ENCODE data around the gene FOXF1.

The FOXF1 gene

DNA sequence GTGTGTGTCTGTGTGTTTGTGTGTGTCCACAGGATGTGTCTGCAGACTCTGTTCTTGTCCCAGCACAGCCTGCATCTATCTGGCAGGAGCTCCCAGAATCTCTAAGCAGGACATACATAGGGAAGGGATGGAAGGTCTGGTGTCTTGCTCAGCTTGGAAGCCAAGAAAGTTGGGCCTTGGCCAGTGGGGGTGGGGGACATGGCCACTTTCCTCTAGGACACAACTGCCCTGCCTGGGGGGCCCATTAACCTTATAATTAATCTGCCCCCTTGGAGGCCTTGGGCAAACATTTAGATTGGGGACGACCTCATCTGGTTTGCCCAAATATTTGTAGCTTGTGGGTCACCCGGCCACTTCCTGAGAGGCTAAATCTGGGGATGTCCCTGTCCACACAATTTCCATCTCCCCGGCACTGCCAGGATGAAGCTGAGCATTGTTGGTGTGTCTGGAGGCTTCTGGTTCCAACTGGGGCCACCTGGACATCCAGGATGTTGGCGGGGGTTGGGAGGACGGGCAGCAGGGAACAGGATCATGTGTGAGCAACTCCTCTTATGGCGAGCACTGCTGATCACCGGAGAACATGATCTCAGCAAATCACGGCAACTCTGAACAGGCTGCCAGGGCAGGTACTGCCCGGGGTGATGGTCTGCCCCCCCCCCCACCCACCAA lies 17.2 kb upstream of the FOXF1 start:
- DNase-seq, result no peak

DNA sequence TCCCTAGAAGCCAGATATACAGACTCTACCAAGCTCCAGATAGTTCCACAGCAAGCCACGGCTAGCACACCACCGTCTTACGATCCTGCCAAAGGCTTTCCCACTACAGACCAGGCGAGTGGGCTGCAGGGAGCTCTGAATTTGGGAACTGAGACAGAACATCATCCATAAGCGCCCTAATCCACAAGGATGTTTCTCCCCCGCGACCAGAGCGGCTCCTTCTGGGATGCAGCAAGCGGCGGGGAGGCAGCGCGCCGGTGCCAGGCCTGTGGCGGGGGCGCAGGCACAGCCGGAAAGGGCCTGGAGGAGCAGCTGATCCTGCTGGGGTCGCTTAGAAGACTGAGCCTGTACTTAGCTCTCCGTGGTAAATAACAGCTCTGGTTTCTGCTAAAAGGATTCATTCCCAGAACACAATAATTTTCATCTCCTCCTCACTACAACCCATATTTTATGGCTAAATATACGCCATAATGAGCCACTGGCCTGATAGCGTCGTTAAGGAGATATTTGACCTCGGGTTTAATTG lies 16.2 kb upstream of the FOXF1 start:
- DNase-seq, result no peak

DNA sequence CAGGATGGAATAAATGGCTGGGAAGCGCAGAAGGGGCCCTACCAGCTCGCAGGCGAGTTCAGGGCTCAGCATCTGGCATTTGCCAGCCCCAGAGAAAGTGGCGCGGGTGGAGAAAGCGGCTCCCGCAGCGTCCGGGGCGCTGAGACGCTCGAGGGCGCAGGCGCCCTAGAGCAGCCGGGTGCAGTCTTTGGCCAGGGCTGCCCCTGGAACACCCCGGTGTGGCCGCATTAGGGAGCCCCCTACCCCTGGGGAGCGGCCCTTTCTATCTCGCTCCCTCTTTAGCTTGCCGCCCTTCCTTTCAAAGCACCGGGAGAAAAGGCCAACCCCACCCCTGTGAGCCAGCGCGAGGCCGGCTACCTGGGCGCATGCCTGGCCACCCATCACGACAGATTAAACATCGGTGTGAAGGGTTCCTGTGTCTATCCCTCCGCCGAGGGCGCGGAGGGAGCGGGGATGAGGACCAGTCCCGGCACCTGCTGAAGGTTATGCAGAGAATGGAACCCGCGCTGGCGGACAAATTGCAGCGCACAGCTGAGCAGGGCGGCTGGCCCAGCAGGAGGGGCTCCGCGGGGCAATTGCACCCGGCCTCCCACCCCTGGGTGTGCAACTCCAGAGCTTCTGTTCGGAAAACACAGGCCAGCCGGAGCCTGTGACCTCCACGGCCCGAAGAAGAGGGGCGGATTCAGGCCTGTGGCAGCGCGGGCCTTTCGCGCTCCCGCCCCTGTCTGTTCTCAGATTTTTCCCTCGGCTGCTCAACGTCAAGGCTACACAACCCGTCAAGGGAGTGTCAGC lies 15.6 kb upstream of the FOXF1 start:
- no peak for DNase-seq

DNA sequence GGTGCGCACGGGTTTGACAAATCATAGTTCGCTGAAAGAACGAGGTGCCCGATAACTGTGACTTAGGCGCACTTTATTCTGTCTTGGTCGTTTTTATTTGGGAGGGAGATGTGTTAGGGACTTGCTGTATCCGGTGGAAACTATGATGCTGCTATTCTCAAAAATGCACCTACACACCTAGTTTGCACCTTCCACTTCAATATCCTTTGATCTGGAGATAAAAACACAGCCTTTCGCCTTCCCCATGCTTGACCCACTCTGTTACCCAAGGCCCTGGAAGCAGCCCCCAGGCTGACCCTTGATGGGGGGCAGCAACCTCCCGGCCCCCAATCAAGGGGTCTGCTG lies 15.0 kb upstream of the FOXF1 start:
- no peak for DNase-seq

DNA sequence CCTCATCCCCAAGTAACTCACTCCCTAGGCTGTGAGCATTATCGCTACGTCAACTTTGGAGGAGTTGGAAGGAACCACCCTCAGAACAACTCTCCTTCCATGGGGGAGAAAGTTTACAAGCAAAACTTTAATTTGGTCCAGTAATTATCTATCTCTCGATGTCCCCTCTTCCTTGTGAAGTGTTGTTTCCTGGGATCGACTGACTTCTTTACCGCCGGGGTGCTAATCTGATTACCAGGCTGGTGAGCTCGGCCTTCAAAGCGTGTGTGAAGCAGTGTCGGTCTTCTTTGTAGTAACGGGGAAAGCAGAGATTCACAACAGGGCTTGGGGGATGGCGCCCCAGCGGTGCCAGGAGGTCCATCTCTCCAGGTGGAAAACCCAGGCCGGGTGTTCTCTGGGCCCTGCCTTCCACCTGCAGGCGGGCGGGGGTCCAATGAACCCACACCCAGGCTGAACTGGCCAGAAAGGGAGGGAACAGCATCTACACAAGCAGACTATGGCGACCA lies 14.5 kb upstream of the FOXF1 start:
- DNase-seq, result no peak

DNA sequence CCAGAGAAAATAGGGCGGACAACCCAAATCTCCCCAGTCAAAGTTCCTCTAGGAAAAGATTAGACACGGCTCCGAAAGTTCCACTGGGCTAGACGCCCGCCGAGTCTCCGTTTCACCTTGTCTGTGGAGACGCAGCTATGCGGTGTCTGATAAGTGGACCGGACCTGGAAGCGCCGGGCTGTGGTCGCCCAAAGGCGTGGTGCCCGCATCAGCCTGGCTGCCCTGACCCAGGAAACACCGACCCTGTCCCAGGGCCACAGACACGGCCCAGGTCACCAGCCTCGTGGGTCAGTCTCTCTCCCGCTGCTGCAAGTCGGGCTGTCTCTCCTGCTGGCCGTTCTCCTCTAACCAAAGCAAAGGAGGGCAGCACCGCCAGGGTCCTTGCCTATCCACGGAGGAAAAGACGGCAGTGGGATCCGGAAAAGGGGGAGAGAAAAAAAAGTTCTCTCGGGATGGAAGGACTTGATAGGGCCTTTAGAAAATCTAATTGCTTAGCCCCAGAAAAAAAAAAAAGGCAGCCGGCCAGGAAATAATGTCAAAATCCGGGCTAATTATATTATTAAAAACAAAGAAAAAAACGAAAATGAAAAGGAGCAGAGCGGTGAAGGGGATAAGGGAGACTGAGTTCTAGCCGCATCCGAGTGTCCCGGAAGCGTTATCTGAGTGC lies 13.9 kb upstream of the FOXF1 start:
- no peak for DNase-seq

DNA sequence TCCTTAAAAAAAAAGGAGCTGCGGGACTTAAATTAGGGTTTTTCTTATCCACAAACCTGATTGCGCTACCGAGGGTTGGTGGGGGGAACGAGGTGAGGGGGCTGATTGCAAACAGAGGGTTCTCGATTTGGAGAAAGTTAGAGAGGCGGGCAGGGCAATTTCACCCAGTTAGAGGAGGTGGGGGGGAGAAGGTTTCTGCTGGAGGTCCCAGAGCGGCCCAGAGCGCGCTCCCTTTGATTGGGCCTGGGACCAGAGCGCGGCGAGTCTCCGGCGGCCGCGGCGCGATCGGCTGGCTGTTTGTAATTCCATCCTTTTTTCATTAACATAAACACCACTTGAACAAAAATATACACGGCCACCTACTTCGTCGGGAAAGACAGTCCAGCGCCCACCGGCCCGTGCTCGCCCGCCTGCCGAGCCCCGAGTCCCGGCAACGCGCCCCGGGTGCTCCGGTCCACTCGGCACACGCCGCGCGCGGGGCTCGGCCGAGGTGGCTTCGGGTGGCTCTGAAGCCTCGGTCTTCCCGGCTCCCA lies 13.3 kb upstream of the FOXF1 start:
- DNase-seq, result no peak

DNA sequence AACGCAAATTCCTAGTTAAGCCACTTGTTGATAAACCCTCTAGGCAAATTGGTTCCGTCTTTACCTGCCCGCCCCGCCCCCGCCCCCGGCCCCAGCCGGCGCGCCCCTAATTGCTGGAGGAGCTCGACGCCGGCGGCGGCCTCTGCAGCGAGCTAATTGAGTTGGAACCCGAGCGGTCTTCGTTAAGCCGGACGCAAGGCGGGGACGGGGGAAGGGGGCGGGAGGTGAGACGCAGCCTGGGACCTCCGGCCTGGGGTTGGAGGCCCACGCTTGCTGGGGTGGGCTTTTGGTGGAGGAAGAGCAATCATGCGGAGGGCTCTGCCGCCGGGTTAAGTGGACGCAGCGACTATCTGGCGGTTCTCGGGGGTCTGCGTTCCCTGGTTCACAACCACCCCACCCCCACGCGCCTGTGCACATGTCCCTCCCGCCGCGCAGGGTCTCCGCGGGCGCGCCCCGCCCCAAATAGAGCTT lies 12.7 kb upstream of the FOXF1 start:
- no peak for DNase-seq

DNA sequence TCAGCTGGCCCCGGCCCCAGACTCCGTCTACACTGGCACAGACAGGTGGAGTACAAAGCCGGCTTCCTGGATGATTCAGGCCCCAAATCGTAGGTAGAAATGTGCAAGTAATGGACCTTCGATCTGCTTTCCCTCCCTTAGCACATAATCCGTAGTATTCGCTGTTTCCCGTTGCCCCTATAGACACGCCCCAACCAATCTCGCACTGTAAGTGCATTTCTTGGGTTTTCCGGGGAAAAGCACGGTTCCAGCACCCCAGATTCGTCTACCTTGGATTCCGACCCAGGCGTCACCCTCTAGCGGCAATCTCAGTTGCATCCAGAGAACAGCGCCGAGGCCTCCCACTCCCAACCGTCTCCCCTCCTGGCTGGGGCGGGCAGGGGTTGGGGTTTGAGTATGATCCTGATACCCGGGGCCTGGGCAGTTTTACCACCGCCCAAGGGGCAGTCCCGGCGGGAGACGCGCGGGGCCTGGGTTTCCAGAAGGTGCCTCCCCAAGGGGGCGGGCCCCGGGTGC lies 12.1 kb upstream of the FOXF1 start:
- DNase-seq, result no peak

DNA sequence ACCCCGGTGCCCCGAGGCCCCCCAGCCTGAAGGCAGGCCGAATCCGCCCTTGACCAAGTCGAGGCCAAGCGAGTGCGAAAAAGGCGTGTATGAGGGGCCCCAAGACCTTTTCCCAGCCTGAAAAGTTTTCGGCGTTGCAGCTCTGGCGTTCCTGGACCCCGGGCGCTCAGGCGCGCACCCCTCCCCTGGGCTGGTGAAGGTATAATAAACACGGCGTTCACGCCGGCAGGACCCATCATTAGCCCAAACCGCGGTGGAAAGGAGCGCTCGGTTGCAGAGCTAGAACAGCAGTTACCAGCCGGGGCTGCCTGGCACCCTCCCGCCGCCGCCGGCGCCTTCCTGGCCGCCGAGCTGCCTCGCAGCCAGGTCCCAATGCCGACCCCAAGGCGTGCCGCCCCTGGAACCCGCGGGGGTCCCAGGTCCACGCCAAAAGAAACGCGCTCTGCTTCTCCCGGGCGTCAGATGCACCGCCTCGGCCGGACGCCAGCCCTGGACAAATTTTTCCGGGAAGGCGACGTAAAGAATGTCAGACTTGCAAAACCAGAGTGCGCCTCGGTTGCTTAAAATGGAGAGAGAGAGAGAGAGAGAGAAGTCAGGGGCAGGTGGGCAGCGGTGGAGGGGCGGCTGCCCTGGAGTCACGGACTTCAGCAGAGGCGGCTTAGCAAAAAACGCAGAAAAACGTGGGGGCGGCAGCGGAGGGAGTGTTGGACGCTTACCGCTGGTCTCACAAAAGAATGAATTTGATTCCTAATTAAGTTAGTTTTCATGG lies 11.5 kb upstream of the FOXF1 start:
- DNase-seq, result no peak

DNA sequence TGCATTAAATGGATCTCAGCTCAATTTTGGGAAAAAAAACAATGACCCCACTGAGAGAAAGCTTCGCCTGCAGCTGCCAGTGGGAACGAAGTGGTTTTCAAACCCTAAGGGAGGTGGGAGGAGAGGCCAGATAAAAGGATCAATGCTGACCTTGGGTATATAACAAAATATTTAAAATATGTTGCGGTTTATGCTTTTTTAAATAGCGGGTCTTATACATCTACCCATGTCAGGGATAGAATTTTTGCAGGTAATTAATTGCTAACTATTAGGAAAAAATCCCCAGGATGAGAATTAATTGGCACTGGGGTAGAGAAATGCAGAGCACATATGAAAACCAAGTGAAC lies 10.9 kb upstream of the FOXF1 start:
- DNase-seq, result no peak

DNA sequence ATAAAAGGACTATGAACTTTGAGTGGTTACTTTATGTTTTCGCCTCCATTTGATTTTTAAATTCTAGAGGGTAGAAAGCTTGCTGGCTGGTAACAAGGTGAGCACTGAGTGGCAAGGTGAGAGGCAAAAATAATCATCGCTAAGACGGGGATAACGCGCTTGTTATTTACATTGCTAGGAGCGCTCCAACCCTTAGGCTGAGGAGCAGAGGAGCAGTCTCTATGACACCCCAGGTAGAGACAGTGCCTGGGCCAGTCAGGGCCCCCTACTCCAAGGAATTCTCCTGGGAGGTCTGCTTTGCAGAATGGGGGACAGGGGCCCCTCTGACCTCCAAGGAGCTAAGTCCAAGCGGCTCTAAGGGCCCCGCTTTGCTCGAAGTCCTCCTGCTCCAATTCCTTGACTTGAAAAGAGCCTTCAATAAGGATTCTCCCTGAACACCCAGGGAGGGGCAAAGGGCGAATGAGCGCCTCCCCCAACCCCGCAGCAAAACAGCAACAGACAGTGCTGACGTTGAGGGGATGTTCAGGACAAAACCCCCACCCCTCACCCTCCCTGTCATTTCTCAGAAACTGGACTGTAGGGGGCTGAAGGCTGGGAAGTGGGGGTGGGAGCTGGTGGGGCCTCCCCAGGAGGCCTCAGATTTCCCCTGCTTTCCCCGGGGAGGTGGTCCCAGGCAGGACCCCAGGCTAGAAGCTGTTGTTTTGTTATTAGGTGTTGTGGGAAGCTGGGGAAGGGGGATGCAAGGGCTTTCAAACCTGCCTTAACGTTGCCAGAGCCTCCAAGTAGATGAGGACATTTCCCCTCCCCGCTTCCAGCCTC lies 10.2 kb upstream of the FOXF1 start:
- no peak for DNase-seq

DNA sequence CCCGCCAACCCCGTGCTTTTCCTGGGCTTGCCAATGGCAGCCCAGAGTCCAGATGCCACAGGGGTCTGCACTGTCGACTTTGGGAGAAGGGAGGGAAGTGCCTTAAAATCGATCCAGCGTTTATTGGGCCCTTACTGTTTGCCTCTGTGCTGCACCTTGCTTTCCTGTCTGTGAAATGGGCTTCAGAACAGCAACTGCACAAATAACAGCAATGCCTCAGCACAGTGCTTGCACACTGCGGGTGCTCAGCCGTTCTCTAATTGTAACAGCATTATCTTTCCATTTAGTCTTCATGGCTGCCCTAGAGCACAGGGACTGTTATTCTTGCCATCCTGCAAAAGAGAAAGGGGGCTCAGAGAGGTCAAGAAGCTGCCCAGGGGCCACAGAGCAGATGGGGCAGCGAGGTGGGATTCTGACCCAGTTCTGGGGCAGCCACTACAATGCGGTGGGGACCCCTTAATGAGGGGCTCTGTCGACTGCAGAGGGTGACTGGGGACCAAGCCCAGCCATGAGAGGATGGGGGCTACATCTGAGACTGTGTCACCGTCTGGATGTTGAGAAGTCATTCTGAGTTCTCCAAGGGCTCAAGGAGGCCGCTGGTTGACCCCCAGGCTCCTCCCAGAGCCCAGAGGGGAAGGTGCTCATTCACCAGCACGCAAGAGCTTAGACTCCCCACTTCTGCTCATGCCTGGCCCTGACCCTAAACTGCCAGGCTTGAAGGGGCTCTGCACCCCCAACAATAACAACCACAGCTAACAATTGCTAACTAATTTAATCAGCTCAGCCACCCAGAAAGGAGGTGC lies 9.4 kb upstream of the FOXF1 start:
- no peak for DNase-seq

DNA sequence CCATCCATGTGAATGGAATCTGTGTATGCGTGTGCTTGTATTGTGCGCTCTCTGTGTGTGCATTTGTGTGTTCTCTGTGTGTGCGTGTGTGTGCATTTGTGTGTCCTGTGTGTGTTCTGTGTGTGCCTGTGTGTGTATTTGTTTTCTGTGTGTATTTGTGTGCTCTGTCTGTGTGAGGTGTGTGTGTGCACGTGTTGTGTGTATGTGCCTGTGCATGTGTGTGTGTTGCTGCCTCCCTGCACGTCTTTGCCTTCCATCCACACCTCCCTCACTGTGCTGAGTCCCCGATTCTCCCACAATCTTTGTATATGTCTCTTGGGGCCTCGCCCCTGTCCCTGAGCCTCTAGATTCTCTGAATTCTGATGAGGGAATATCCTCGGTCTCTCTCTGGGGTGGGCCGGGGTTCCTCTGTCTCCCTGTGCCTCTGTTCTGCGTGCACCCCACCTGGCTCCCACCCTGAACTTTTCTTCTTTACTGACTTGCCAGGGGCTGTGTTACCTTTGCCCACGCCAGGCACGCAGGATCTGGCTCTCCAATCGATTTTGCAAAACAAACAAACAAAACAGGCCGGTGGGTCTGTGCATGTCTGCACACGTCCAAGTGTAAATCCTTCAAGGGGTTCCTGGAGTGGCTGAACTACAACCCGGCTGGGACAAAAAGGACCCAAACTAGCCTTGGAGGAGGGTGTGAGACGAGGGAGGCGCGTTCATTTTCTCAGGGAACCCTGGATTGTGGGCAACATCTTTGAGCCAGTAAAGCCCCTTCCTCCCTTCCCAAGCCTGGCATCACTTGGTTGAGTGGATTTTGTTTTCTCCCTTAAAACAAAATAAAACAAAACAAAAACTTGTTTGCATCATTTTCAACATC lies 8.1 kb upstream of the FOXF1 start:
- DNase-seq, result no peak

DNA sequence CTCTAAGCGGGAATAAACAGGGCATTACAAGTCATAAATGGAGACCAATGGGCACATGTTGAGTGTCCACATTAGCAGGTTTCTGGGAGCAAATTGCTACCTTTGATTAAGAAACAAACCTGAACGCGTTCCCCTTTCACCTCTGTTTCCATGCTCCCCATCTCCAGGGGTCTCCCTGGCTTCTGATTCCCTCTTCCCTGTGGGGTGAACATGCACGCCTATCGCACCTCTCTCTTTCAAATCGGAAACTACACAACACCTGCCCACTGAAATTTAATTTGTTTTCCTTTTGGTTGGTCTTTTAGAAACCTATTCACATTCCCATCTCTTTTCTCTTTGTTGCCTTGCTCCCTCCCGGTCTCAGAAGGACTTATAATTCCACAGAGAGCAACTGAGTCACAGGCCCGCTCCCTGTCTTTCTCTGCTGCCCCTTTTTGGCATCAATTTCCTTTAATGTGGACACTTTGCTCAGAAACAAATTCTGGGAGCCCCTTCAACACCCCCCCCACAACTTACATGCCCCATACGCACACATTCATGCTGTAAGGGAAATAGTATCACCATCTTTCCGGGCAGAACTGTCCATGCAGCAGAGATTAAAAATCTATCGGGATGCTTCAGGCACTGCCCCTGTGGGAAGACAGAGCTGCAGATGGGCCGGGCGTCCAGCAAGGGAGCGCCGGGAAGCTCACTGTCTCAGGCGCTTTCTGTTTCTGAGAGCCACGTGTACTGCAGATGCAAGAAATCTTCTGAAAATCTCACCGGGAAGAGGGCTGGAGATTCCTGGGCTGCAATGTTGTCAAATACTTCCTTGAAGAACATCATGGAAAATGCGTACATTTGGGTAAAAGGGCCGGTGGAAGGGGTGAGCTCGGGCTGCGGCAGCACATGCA lies 7.2 kb upstream of the FOXF1 start:
- DNase-seq, result no peak

DNA sequence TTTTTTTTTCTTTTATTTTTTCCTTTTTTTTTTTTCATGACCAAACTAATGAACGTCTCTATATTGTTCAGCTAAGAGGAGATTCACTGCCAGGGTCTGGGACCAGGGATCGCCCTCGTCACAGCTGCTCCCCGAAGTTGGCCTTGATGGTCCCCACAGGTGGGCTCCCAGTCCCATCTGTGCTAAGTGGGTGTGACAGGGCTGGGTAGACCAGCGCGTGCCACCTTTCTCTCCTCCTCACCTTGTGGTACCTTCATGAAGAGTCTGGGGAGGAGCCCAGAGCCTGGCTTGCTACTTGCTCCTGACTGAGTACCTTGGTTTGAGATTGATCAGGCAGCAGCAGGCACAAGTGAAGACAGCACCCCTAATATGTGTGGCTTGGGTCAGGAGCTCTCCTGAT lies 6.5 kb upstream of the FOXF1 start:
- no peak for DNase-seq

DNA sequence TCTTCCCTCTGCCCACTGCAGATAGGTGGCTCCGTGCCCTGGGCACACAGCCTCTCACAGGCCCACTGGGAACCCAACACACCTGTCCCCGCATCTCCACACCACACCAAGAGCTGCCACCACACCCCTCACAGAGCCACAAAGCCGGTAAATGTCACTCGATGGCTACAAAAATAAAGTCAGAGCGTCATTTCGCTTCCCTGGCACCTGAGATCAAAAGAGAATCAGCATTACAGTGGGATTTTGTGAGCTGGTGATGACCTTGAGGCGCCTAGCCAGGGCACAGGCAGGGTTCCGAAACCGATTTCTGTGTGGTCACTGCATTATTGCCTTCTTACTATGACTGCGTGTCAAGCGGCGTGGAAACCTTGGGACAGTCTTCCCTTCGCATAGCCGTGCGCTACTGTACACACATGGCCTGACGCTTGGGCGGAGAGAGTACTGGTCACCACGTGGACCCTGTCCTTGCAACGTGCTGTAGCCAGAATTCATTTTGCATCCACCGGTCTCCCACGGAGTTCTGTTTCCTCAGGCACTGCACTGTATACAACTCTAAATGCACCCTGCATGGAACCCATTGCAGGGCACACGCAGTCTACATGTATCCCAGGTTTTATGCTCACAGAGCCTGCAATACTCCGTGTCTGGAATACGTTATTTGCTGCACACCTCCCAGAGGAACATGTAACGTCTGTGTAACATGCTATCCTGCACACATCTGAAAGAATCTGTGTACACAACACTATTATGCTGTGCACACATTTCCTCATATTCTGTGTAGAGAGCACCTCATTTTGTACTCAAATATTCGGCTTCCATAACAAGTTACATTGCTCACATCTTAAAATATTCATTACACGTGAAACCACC lies 5.8 kb upstream of the FOXF1 start:
- no peak for DNase-seq

Measured in bone marrow (tissue), 2 donors.